Neural progenitor cell (in vitro differentiated cells): ENCODE results near the gene ROR2. TPM values are rescaled to one million over a fixed set of nuclear protein-coding genes. Genes with fewer than 3 reads are reported as not detected.

Experiments used
- DNase-seq: peaks from one replicate; pipeline ENCODE4 v3.0.0-alpha.2; 2016; ENCODE audit warnings: low spot score
- H2AFZ ChIP-seq: fragments of 200-600 bp; sonication (generic); replicated peaks from 2 replicates; pipeline ENCODE4 v1.6.1; 2016; ENCODE audit warnings: antibody characterized with exemption
- H3F3A ChIP-seq: fragments of 200-600 bp; sonication (generic); 2 replicates; pipeline ENCODE4 v1.6.1; 2016; ENCODE audit warnings: antibody characterized with exemption, low read depth
- H3K27ac ChIP-seq: fragments of 200-600 bp; sonication (generic); 2 replicates; pipeline ENCODE4 v1.5.1; 2016; ENCODE audit warnings: mild to moderate bottlenecking
- H3K27me3 ChIP-seq: fragments of 200-600 bp; sonication (generic); 2 replicates; pipeline ENCODE4 v1.6.1; 2016; ENCODE audit warnings: mild to moderate bottlenecking, moderate library complexity
- H3K36me3 ChIP-seq: fragments of 200-600 bp; sonication (generic); 2 replicates; pipeline ENCODE4 v1.5.1; 2016
- H3K4me1 ChIP-seq: fragments of 200-600 bp; sonication (generic); 2 replicates; pipeline ENCODE4 v1.6.1; 2016; ENCODE audit warnings: mixed run types
- H3K4me2 ChIP-seq: fragments of 200-600 bp; sonication (generic); 2 replicates; pipeline ENCODE4 v1.6.1; 2016
- H3K4me3 ChIP-seq: fragments of 200-600 bp; sonication (generic); 2 replicates; pipeline ENCODE4 v1.5.1; 2016
- H3K79me2 ChIP-seq: fragments of 200-600 bp; sonication (generic); 2 replicates; pipeline ENCODE4 v1.6.1; 2016; ENCODE audit warnings: low read depth
- H3K9ac ChIP-seq: fragments of 200-600 bp; sonication (generic); 2 replicates; pipeline ENCODE4 v1.6.1; 2016
- H3K9me3 ChIP-seq: fragments of 200-600 bp; sonication (generic); 2 replicates; pipeline ENCODE4 v1.5.1; 2016; ENCODE audit warnings: low read depth
- H4K20me1 ChIP-seq: fragments of 200-600 bp; sonication (generic); 2 replicates; pipeline ENCODE4 v1.6.1; 2016; ENCODE audit warnings: low read depth
- H3K27ac Mint-ChIP-seq: 3 replicates; pipeline ENCODE4 v1.8.0; 2021; ENCODE audit warnings: mixed read lengths
- H3K27me3 Mint-ChIP-seq: 2 replicates; pipeline ENCODE4 v1.8.0; 2022; ENCODE audit warnings: low read depth, mild to moderate bottlenecking, inconsistent platforms, moderate library complexity, mixed read lengths; ENCODE audit not compliant: insufficient read depth
- H3K36me3 Mint-ChIP-seq: 3 replicates; pipeline ENCODE4 v1.8.0; 2021; ENCODE audit warnings: mixed read lengths
- H3K4me1 Mint-ChIP-seq: 3 replicates; pipeline ENCODE4 v1.8.0; 2021; ENCODE audit warnings: mixed read lengths
- H3K4me3 Mint-ChIP-seq: 3 replicates; pipeline ENCODE4 v1.8.0; 2021; ENCODE audit warnings: mild to moderate bottlenecking, moderate library complexity, mixed read lengths
- H3K9me3 Mint-ChIP-seq: 3 replicates; pipeline ENCODE4 v1.8.0; 2020; ENCODE audit warnings: mixed read lengths
- CTCF ChIP-seq: fragments of 200-600 bp; sonication (generic); IDR thresholded peaks from 2 replicates; pipeline ENCODE4 v1.5.1; 2017; ENCODE audit warnings: antibody characterized with exemption, mild to moderate bottlenecking
- EZH2 ChIP-seq: fragments of 200-600 bp; sonication (generic); IDR thresholded peaks from 2 replicates; pipeline ENCODE4 v1.6.1; 2017; ENCODE audit warnings: antibody characterized with exemption, mild to moderate bottlenecking, moderate library complexity
- EZH2phosphoT487 ChIP-seq: fragments of 200-600 bp; sonication (generic); IDR thresholded peaks from 2 replicates; pipeline ENCODE4 v1.6.1; 2017; ENCODE audit warnings: antibody characterized with exemption
- total RNA-seq: library from RNA; depleted of rRNA; stranded (reverse); fragments of >200 nt; gene quantifications from 2 replicates; pipeline ENCODE4 v1.2.3, GENCODE V29; 2015; ENCODE audit warnings: low replicate concordance

The ROR2 gene
- total RNA-seq, 1 donor from 2014 or later = 20.1 TPM

GRCh38 chr9:91807643-91808246, 142.3 kb downstream of the ROR2 start:
- Histone ChIP-seq H2AFZ (no peak overlapping the region), H3K4me2 (no peak overlapping the region), H3K79me2 (peaks cover 23% of the 10 kb centered on the region), H3K4me3 (no peak overlapping the region), H3K9ac (no peak overlapping the region), H3F3A (no peaks in the 10 kb centered on the region), H3K36me3 (no peaks in the 10 kb centered on the region), H3K27me3 (no peaks in the 10 kb centered on the region), H3K9me3 (no peaks in the 10 kb centered on the region), H3K4me1 (peaks cover 9% of the 10 kb centered on the region), H4K20me1 (peaks cover 48% of the 10 kb centered on the region), H3K27ac (no peak overlapping the region)
- Mint-ChIP-seq H3K27me3 (peaks cover 5% of the 10 kb centered on the region), H3K4me1 (peaks cover 43% of the 10 kb centered on the region), H3K27ac (no peak overlapping the region), H3K4me3 (no peak overlapping the region), H3K36me3 (peaks cover 4% of the 10 kb centered on the region), H3K9me3 (no peaks in the 10 kb centered on the region)
- DNase-seq = no peak
- TF ChIP-seq EZH2phosphoT487 (no peak), EZH2 (no peak), CTCF (no peak)

- Mint-ChIP-seq H3K4me1 (peaks cover 29% of the 10 kb centered on the region), H3K27ac (no peak overlapping the region), H3K9me3 (no peaks in the 10 kb centered on the region), H3K27me3 (peaks cover 5% of the 10 kb centered on the region), H3K36me3 (peaks cover 4% of the 10 kb centered on the region), H3K4me3 (no peak overlapping the region)
- Histone ChIP-seq H3K4me2 (no peak overlapping the region), H4K20me1 (peaks cover 48% of the 10 kb centered on the region), H3K79me2 (peaks cover 20% of the 10 kb centered on the region), H3K36me3 (no peaks in the 10 kb centered on the region), H3K27ac (no peak overlapping the region), H3F3A (no peaks in the 10 kb centered on the region), H3K4me1 (no peaks in the 10 kb centered on the region), H3K27me3 (no peaks in the 10 kb centered on the region), H3K4me3 (no peak overlapping the region), H3K9me3 (no peaks in the 10 kb centered on the region), H2AFZ (no peak overlapping the region), H3K9ac (no peak overlapping the region)
- DNase-seq = no peak
- TF ChIP-seq CTCF (no peak), EZH2phosphoT487 (no peak), EZH2 (no peak)
Measured at GRCh38 chr9:91805031-91805430, 145.0 kb downstream of the ROR2 start.

GRCh38 chr9:91803970-91804752, 145.9 kb downstream of the ROR2 start:
- Histone ChIP-seq H3K79me2 (peaks cover 20% of the 10 kb centered on the region), H2AFZ (no peak overlapping the region), H3K4me2 (no peak overlapping the region), H3K36me3 (no peaks in the 10 kb centered on the region), H4K20me1 (peaks cover 54% of the 10 kb centered on the region), H3K9ac (no peak overlapping the region), H3F3A (no peaks in the 10 kb centered on the region), H3K4me1 (peaks cover 1% of the 10 kb centered on the region), H3K9me3 (no peaks in the 10 kb centered on the region), H3K27ac (no peak overlapping the region), H3K27me3 (no peaks in the 10 kb centered on the region), H3K4me3 (no peak overlapping the region)
- DNase-seq = no peak
- TF ChIP-seq EZH2phosphoT487 (no peak), EZH2 (no peak), CTCF (no peak)
- peaks cover 31% of the 10 kb centered on the region for H3K4me1 Mint-ChIP-seq
- no peak overlapping the region for H3K4me3 Mint-ChIP-seq
- H3K27ac Mint-ChIP-seq = no peak overlapping the region
- H3K9me3 Mint-ChIP-seq = no peaks in the 10 kb centered on the region
- H3K27me3 Mint-ChIP-seq = peaks cover 3% of the 10 kb centered on the region
- H3K36me3 Mint-ChIP-seq = peaks cover 4% of the 10 kb centered on the region
